ENCODE results near the gene KAT2A.

The KAT2A gene

DNA sequence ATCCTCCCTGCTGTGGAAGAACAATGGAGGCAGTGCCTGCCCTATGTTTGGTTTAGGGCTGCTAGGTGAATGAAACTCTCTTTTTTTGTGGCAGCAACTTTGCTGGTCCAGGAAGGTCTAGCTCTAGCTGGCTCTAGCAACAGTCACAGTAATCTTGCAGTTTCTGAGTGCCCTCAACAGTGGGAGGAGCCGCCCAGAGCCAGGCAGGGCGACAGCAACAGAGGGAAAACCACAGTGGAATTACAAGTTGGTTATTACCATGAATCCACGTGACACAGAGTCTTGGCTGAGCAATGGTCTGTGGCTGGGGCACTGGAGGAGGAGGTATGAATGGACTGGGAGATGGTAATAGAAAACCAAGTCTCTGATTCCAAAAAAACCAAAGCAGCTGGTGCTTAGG, 11.8 kb upstream of the KAT2A start:
- no peak overlapping the region for H3K4me3 ChIP-seq (ENCODE audit: insufficient read length, low read depth)

DNA sequence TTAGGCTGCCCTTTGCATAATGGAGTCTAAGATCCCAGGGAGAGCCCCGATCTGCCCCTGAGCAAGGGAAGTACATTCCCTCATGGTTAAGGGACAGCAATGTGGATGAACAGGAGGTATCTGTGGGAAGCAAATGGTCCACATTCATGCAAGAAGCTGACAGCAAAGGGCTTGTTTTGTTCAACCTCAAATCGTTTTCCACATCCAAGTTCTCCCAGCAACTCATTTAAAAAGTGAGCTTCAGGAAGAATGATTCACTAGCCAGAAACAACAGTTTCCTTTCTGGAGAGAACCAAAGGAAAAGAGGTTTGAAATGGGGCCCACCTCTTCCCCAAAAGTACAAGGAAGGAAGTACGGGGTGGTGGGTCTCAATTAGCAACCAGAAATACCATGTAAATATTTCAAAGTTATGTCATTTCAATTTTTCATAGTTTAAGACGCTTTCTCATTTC, 10.8 kb upstream of the KAT2A start:
- no peak overlapping the region for H3K9ac ChIP-seq (ENCODE audit: insufficient read length, low read depth)
- DNase-seq (ENCODE audit: low read depth, low spot score), result no peak
- peaks cover 96% of the 10 kb centered on the region for H3K36me3 ChIP-seq (ENCODE audit: insufficient read depth, insufficient read length, low read length)

More for the DNA sequence above, 11.8 kb upstream of the KAT2A start:
- no peaks in the 10 kb centered on the region for H3K9me3 ChIP-seq (ENCODE audit: insufficient read depth, low read length)
- H3K4me1 ChIP-seq (ENCODE audit: insufficient read depth, insufficient read length), result peaks cover 11% of the 10 kb centered on the region
- DNase-seq (ENCODE audit: low read depth, low spot score), result no peak
- peaks cover 88% of the 10 kb centered on the region for H3K36me3 ChIP-seq (ENCODE audit: insufficient read depth, insufficient read length, low read length)
- TF ChIP-seq ZNF274 (IDR thresholded peaks at IDR 0.05; ENCODE audit: low read depth, low read length), result no peak
- no peak for TF ChIP-seq YY1 (IDR thresholded peaks at IDR 0.05; ENCODE audit: insufficient read depth, insufficient read length)
- TF ChIP-seq SUZ12 (IDR thresholded peaks at IDR 0.05; ENCODE audit: extremely low read depth, insufficient read depth, insufficient read length), result no peak
- H3K27me3 ChIP-seq (ENCODE audit: insufficient read depth, insufficient read length), result no peaks in the 10 kb centered on the region
- no peak overlapping the region for H3K9ac ChIP-seq (ENCODE audit: insufficient read length, low read depth)

DNA sequence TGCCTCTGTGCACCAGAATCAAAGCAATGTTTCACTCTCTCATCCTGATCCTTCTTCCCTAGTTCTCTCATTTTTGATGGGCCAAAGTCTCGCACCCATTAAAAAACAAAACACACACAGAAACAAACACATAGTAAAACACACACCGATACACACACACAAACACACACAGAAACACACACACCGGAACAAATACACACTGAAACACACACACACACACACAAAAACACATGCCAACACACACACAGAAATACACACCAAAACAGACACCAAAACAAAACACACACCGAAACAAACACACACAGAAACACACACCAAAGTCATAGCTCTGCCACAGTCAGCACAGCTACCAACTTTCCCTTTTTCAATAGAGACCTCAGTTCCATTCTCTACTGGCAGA, 10.1 kb upstream of the KAT2A start:
- no peak overlapping the region for H3K4me3 ChIP-seq (ENCODE audit: insufficient read length, low read depth)
- H3K36me3 ChIP-seq (ENCODE audit: insufficient read depth, insufficient read length, low read length), result peaks cover 95% of the 10 kb centered on the region
- H3K27me3 ChIP-seq (ENCODE audit: insufficient read depth, insufficient read length), result no peaks in the 10 kb centered on the region
- no peaks in the 10 kb centered on the region for H3K9me3 ChIP-seq (ENCODE audit: insufficient read depth, low read length)
- no peak for TF ChIP-seq ZNF274 (IDR thresholded peaks at IDR 0.05; ENCODE audit: low read depth, low read length)
- no peak for TF ChIP-seq SUZ12 (IDR thresholded peaks at IDR 0.05; ENCODE audit: extremely low read depth, insufficient read depth, insufficient read length)
- TF ChIP-seq YY1 (IDR thresholded peaks at IDR 0.05; ENCODE audit: insufficient read depth, insufficient read length), result no peak
- no peak for DNase-seq (ENCODE audit: low read depth, low spot score)
- H3K9ac ChIP-seq (ENCODE audit: insufficient read length, low read depth), result no peak overlapping the region
- peaks cover 9% of the 10 kb centered on the region for H3K4me1 ChIP-seq (ENCODE audit: insufficient read depth, insufficient read length)

More for the DNA sequence above, 10.8 kb upstream of the KAT2A start:
- no peaks in the 10 kb centered on the region for H3K9me3 ChIP-seq (ENCODE audit: insufficient read depth, low read length)
- H3K27me3 ChIP-seq (ENCODE audit: insufficient read depth, insufficient read length), result no peaks in the 10 kb centered on the region
- no peak overlapping the region for H3K4me3 ChIP-seq (ENCODE audit: insufficient read length, low read depth)
- peaks cover 11% of the 10 kb centered on the region for H3K4me1 ChIP-seq (ENCODE audit: insufficient read depth, insufficient read length)
- no peak for TF ChIP-seq SUZ12 (IDR thresholded peaks at IDR 0.05; ENCODE audit: extremely low read depth, insufficient read depth, insufficient read length)
- no peak for TF ChIP-seq ZNF274 (IDR thresholded peaks at IDR 0.05; ENCODE audit: low read depth, low read length)
- TF ChIP-seq YY1 (IDR thresholded peaks at IDR 0.05; ENCODE audit: insufficient read depth, insufficient read length), result no peak

DNA sequence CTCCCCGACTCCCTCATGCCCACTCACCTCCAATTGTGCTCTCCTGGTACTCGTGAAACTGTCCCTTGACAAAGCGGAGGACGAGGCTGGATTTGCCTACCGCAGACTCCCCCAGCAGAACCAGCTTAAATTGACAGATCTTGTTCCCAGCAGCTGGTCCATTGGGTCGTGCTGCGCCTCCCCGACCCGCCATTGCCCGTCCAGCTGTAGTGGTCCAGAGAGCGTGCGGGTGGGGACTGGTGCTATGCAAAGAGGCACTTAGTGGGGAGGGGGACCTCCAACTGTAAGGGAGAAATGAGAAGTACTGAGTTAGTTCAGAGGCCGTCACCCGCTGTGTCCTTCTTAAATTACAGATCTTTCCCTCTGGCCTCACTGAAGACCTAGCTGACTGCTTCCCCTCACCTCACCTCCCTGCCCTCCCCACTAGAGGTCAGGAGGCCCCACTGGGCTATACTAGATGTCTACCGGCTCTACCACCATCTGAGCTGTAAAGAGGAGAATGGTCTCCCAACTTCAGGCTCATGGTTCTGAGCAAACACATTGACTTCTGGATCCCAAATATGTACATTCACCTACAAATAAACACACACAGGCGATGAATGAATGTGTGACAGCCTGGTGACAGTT, 9.3 kb upstream of the KAT2A start:
- DNase-seq (ENCODE audit: low read depth, low spot score), result no peak
- Histone ChIP-seq H3K4me3 (ENCODE audit: insufficient read length, low read depth) (no peak overlapping the region), H3K27me3 (ENCODE audit: insufficient read depth, insufficient read length) (no peaks in the 10 kb centered on the region), H3K9me3 (ENCODE audit: insufficient read depth, low read length) (no peaks in the 10 kb centered on the region), H3K9ac (ENCODE audit: insufficient read length, low read depth) (no peak overlapping the region), H3K4me1 (ENCODE audit: insufficient read depth, insufficient read length) (peaks cover 4% of the 10 kb centered on the region), H3K36me3 (ENCODE audit: insufficient read depth, insufficient read length, low read length) (peaks cover 95% of the 10 kb centered on the region)
- no peak for TF ChIP-seq SUZ12 (IDR thresholded peaks at IDR 0.05; ENCODE audit: extremely low read depth, insufficient read depth, insufficient read length)
- TF ChIP-seq YY1 (IDR thresholded peaks at IDR 0.05; ENCODE audit: insufficient read depth, insufficient read length), result no peak
- no peak for TF ChIP-seq ZNF274 (IDR thresholded peaks at IDR 0.05; ENCODE audit: low read depth, low read length)

DNA sequence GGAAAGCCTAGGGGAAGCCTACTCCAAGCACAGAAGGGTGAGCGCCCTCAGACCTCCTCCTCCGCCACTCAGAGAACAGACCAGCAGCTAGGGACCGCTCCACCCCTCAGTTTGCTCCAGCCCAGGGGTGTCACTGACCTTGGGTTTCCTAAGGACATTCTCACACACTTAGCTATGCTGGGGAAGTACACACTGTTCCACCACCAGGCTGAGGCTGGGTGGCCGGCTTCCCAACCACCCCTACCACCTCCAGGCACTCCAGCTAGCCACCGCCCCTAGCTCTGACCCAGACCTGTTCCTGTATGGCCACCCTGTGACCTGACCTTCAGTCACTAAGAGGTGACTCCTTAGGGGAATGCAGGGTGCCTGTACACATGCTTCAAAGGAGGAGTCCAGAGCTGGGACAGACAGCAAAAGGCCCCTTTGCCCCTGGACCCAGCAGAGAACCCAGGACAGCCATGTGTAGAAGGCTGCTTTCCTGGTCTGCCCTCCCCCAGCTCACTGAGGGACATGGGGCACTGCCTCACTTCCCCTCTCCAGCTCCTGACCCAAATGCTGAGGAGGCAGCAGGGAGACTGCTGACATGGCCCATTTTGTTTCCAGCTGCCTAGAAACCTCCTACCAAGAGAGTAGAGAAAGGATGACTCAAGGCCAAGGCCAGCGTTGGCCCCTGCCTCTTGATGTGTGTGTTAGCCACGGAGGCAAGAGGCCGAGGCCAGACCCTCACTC, 8.1 kb upstream of the KAT2A start:
- TF ChIP-seq YY1 (IDR thresholded peaks at IDR 0.05; ENCODE audit: insufficient read depth, insufficient read length) (no peak), ZNF274 (IDR thresholded peaks at IDR 0.05; ENCODE audit: low read depth, low read length) (no peak), SUZ12 (IDR thresholded peaks at IDR 0.05; ENCODE audit: extremely low read depth, insufficient read depth, insufficient read length) (no peak)
- peaks cover 96% of the 10 kb centered on the region for H3K36me3 ChIP-seq (ENCODE audit: insufficient read depth, insufficient read length, low read length)
- H3K4me1 ChIP-seq (ENCODE audit: insufficient read depth, insufficient read length), result peaks cover 5% of the 10 kb centered on the region
- no peak overlapping the region for H3K4me3 ChIP-seq (ENCODE audit: insufficient read length, low read depth)
- no peaks in the 10 kb centered on the region for H3K9me3 ChIP-seq (ENCODE audit: insufficient read depth, low read length)
- DNase-seq (ENCODE audit: low read depth, low spot score), result no peak
- H3K9ac ChIP-seq (ENCODE audit: insufficient read length, low read depth), result no peak overlapping the region
- no peaks in the 10 kb centered on the region for H3K27me3 ChIP-seq (ENCODE audit: insufficient read depth, insufficient read length)

DNA sequence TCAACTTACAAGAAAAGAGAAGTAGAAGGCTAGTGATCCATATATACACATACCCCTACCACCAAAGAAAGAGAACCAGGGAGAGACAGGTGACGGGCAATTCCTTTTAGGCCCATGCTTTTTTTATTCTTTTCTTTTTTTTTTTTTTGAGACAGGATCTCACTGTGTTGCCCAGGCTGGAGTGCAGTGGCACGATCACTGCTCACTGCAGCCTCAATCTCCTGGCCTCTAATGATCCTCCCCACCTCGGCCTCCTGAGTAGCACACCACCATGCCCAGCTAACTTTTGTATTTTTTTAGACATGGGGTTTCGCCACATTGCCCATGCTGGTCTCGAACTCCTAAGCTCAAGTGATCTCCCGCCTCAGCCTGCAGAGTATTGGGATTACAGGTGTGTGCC, 6.2 kb upstream of the KAT2A start:
- H3K9ac ChIP-seq (ENCODE audit: insufficient read length, low read depth), result no peak overlapping the region
- no peak for DNase-seq (ENCODE audit: low read depth, low spot score)
- peaks cover 91% of the 10 kb centered on the region for H3K36me3 ChIP-seq (ENCODE audit: insufficient read depth, insufficient read length, low read length)
- H3K9me3 ChIP-seq (ENCODE audit: insufficient read depth, low read length), result no peaks in the 10 kb centered on the region
- peaks cover 9% of the 10 kb centered on the region for H3K4me1 ChIP-seq (ENCODE audit: insufficient read depth, insufficient read length)
- no peak for TF ChIP-seq YY1 (IDR thresholded peaks at IDR 0.05; ENCODE audit: insufficient read depth, insufficient read length)
- H3K4me3 ChIP-seq (ENCODE audit: insufficient read length, low read depth), result no peak overlapping the region
- no peaks in the 10 kb centered on the region for H3K27me3 ChIP-seq (ENCODE audit: insufficient read depth, insufficient read length)

DNA sequence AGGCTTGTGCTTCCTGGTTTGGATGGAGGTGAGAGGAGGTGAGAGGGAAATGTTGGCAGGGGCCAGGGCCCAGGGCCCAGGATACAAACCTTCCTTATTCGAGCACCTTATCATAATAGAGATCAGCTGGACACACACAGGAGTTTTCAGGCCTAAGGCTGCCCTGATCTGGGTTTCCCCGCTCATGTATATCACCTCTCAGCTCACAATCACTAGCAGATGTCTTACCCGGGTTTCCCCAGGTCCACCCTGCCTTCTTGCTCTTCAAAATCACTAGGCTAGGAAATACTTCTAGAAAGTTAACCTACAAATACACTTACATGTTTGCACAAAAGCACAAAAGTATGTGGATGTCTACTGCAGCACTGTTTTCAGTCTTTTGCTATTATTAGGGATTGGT, 5.7 kb upstream of the KAT2A start:
- Histone ChIP-seq H3K36me3 (ENCODE audit: insufficient read depth, insufficient read length, low read length) (peaks cover 90% of the 10 kb centered on the region), H3K4me3 (ENCODE audit: insufficient read length, low read depth) (no peak overlapping the region), H3K9me3 (ENCODE audit: insufficient read depth, low read length) (no peaks in the 10 kb centered on the region), H3K27me3 (ENCODE audit: insufficient read depth, insufficient read length) (no peaks in the 10 kb centered on the region), H3K4me1 (ENCODE audit: insufficient read depth, insufficient read length) (peaks cover 15% of the 10 kb centered on the region), H3K9ac (ENCODE audit: insufficient read length, low read depth) (no peak overlapping the region)
- TF ChIP-seq YY1 (IDR thresholded peaks at IDR 0.05; ENCODE audit: insufficient read depth, insufficient read length), result no peak
- TF ChIP-seq ZNF274 (IDR thresholded peaks at IDR 0.05; ENCODE audit: low read depth, low read length), result no peak
- no peak for TF ChIP-seq SUZ12 (IDR thresholded peaks at IDR 0.05; ENCODE audit: extremely low read depth, insufficient read depth, insufficient read length)
- DNase-seq (ENCODE audit: low read depth, low spot score), result no peak
